Activated naive CD4-positive, alpha-beta T cell treated with anti-CD3 and anti-CD28 coated beads, Interleukin-2, amount 10 ng/mL, durations not matched to agents 7 days and 5 days (primary cell): ENCODE measurements around the gene BICD2.

Experiments used
- CTCF ChIA-PET: fragments of 350-600 bp; sonication (Branson Sonifier 250); formaldehyde crosslinking; loops from one replicate; lab custom pipeline; 2021; ENCODE audit warnings: antibody characterized with exemption; lab: Charles Lee
- DNase-seq: peaks from one replicate; pipeline ENCODE4 v3.0.0-alpha.2; 2020
- H3K27ac Mint-ChIP-seq: one replicate; pipeline ENCODE4 v1.8.0; 2021; ENCODE audit warnings: mild to moderate bottlenecking, moderate library complexity, mixed read lengths
- H3K27me3 Mint-ChIP-seq: one replicate; pipeline ENCODE4 v1.8.0; 2021; ENCODE audit warnings: mild to moderate bottlenecking, mixed read lengths
- H3K36me3 Mint-ChIP-seq: one replicate; pipeline ENCODE4 v1.8.0; 2021; ENCODE audit warnings: mixed read lengths
- H3K4me1 Mint-ChIP-seq: one replicate; pipeline ENCODE4 v1.8.0; 2021; ENCODE audit warnings: mixed read lengths
- H3K4me3 Mint-ChIP-seq: one replicate; pipeline ENCODE4 v1.8.0; 2021; ENCODE audit warnings: mild to moderate bottlenecking, moderate library complexity, mixed read lengths
- H3K9me3 Mint-ChIP-seq: one replicate; pipeline ENCODE4 v1.8.0; 2021; ENCODE audit warnings: mixed read lengths

The BICD2 gene

GRCh38 chr9:92715488-92716231 is 49.0 kb downstream of the BICD2 start:
- Mint-ChIP-seq H3K4me1 (peaks cover 30% of the 10 kb centered on the region), H3K27ac (no peak overlapping the region), H3K36me3 (peaks cover 57% of the 10 kb centered on the region), H3K9me3 (no peaks in the 10 kb centered on the region), H3K4me3 (no peak overlapping the region), H3K27me3 (no peaks in the 10 kb centered on the region)
- CTCF ChIA-PET: interaction anchor here (1.2 to 7.9 kb wide), 5 partner anchors 8 to 75 kb away, joined by 3 to 108 read pairs (median 6); partner anchors contain the start of gene BICD2
- no peak for DNase-seq

GRCh38 chr9:92714787-92715487 is 49.7 kb downstream of the BICD2 start:
- H3K27ac Mint-ChIP-seq: peak overlapping the region; percentile 5
- CTCF ChIA-PET: interaction anchor here (0.7 to 7.9 kb wide), 4 partner anchors 16 to 401 kb away, joined by 3 to 108 read pairs (median 4); partner anchors contain the start of gene BICD2
- no peak for DNase-seq
- no peaks in the 10 kb centered on the region for H3K9me3 Mint-ChIP-seq
- peaks cover 32% of the 10 kb centered on the region for H3K4me1 Mint-ChIP-seq
- peaks cover 54% of the 10 kb centered on the region for H3K36me3 Mint-ChIP-seq
- no peak overlapping the region for H3K4me3 Mint-ChIP-seq
- H3K27me3 Mint-ChIP-seq: no peaks in the 10 kb centered on the region

GRCh38 chr9:92714016-92714415 is 50.6 kb downstream of the BICD2 start:
- H3K36me3 Mint-ChIP-seq: peaks cover 50% of the 10 kb centered on the region
- no peaks in the 10 kb centered on the region for H3K27me3 Mint-ChIP-seq
- no peak overlapping the region for H3K4me3 Mint-ChIP-seq
- no peaks in the 10 kb centered on the region for H3K9me3 Mint-ChIP-seq
- CTCF ChIA-PET: interaction anchor here (1.1 to 7.9 kb wide), 2 partner anchors 17 to 77 kb away, joined by 3 to 108 read pairs; no protein-coding TSS in a partner anchor
- H3K27ac Mint-ChIP-seq: peak overlapping the region; percentile 95
- peaks cover 34% of the 10 kb centered on the region for H3K4me1 Mint-ChIP-seq
- no peak for DNase-seq

DNA sequence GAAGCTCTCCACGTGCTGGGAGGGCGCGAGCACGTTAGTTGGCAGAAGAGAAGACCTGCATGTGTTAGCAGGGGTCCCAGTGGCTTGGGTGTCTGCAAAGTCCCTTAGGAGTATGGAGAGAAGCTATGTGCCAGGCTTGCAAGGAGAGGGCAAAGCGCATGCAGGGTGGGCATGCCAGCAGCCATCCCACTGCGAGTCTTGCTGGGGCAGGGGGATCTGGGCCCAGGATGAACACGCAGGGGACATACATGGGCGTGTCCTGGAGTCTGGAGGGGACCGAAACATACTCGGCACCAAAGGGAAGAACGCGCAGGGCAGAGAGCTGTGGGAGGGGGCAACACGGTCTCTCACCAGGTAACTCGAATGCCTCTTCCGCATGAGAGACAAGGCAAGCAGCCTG is 51.1 kb downstream of the BICD2 start:
- peak overlapping the region; percentile 95 for H3K27ac Mint-ChIP-seq
- DNase-seq: no peak

GRCh38 chr9:92712767-92713166 is 51.9 kb downstream of the BICD2 start:
- H3K4me3 Mint-ChIP-seq: no peak overlapping the region
- CTCF ChIA-PET: interaction anchor here (1.3 to 7.9 kb wide), 3 partner anchors 42 to 78 kb away, joined by 6 to 108 read pairs (median 6); partner anchors contain the start of genes BICD2 and IPPK
- no peak for DNase-seq
- H3K36me3 Mint-ChIP-seq: peaks cover 47% of the 10 kb centered on the region
- no peaks in the 10 kb centered on the region for H3K27me3 Mint-ChIP-seq
- H3K27ac Mint-ChIP-seq: peak overlapping the region; percentile 95
- peaks cover 34% of the 10 kb centered on the region for H3K4me1 Mint-ChIP-seq
- H3K9me3 Mint-ChIP-seq: no peaks in the 10 kb centered on the region

More for the DNA sequence above, 51.1 kb downstream of the BICD2 start:
- Mint-ChIP-seq H3K27me3 (no peaks in the 10 kb centered on the region), H3K9me3 (no peaks in the 10 kb centered on the region), H3K4me1 (peaks cover 34% of the 10 kb centered on the region), H3K4me3 (no peak overlapping the region), H3K36me3 (peaks cover 48% of the 10 kb centered on the region)
- CTCF ChIA-PET: interaction anchor here (1.3 to 7.9 kb wide), 3 partner anchors 43 to 77 kb away, joined by 6 to 108 read pairs (median 6); partner anchors contain the start of genes BICD2 and IPPK

DNA sequence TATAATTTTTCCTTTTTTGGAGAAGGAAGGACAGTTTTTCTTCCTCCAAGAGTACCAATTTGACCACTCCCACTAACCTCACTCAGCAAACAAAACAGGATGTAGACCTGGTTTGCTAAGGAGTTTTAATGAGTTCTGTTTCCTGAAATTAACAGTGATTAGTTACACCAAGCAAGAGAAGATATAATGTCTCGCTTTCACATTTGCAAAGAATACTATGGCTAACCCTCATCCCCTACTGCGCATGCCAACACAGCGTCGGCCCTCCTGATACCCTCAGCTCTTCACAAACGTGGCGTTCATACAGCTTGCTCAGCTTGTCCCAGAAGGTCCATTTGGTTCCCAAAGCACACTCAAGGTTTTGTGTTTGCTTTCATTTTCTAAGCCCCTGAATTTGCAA is 52.8 kb downstream of the BICD2 start:
- peak overlapping the region; percentile 59 for H3K4me3 Mint-ChIP-seq
- H3K9me3 Mint-ChIP-seq: no peaks in the 10 kb centered on the region
- H3K27me3 Mint-ChIP-seq: no peaks in the 10 kb centered on the region
- H3K36me3 Mint-ChIP-seq: peaks cover 44% of the 10 kb centered on the region
- H3K4me1 Mint-ChIP-seq: peaks cover 40% of the 10 kb centered on the region
- H3K27ac Mint-ChIP-seq: peak overlapping the region; percentile 95
- CTCF ChIA-PET: interaction anchor here (1.9 to 7.9 kb wide), 2 partner anchors 41 to 79 kb away, joined by 6 to 108 read pairs; partner anchors contain the start of gene IPPK
- DNase-seq: no peak

DNA sequence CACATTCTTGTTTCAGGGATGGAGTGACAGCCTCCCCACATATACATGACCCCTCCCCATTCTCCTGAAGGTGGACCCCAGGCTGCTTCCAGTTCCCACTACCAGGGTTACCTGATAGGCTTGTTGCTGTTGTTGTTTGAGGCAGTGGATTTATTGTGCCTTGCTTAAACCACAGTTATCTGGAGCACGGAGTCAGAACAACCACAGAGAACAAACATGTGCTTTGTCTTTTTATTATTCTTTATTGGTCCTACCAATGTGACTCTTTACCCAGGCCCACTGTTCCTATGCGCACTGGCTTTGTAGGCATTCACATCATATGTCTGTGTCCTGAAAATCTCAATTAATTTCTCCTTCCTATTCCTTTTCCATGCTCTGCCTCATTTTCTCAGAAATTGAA is 53.5 kb downstream of the BICD2 start:
- Mint-ChIP-seq H3K4me3 (no peak overlapping the region), H3K36me3 (peaks cover 44% of the 10 kb centered on the region), H3K9me3 (no peaks in the 10 kb centered on the region), H3K27me3 (no peaks in the 10 kb centered on the region), H3K4me1 (peaks cover 46% of the 10 kb centered on the region), H3K27ac (peak overlapping the region; percentile 86)
- CTCF ChIA-PET: no interaction called here
- DNase-seq: no peak

- peak overlapping the region; percentile 26 for H3K27ac Mint-ChIP-seq
- DNase-seq: no peak
- H3K4me3 Mint-ChIP-seq: no peak overlapping the region
- peaks cover 44% of the 10 kb centered on the region for H3K36me3 Mint-ChIP-seq
- CTCF ChIA-PET: no interaction called here
- peaks cover 51% of the 10 kb centered on the region for H3K4me1 Mint-ChIP-seq
- no peaks in the 10 kb centered on the region for H3K27me3 Mint-ChIP-seq
- no peaks in the 10 kb centered on the region for H3K9me3 Mint-ChIP-seq
Measured at GRCh38 chr9:92710368-92710767, 54.3 kb downstream of the BICD2 start.

- Mint-ChIP-seq H3K36me3 (peaks cover 42% of the 10 kb centered on the region), H3K9me3 (no peaks in the 10 kb centered on the region), H3K4me3 (no peak overlapping the region), H3K27me3 (no peaks in the 10 kb centered on the region), H3K27ac (peak overlapping the region; percentile 26), H3K4me1 (peaks cover 51% of the 10 kb centered on the region)
- CTCF ChIA-PET: no interaction called here
- no peak for DNase-seq
Measured at GRCh38 chr9:92709954-92710353, 54.7 kb downstream of the BICD2 start.

- H3K4me3 Mint-ChIP-seq: no peak overlapping the region
- H3K27ac Mint-ChIP-seq: no peak overlapping the region
- H3K4me1 Mint-ChIP-seq: peaks cover 51% of the 10 kb centered on the region
- H3K27me3 Mint-ChIP-seq: no peaks in the 10 kb centered on the region
- peaks cover 41% of the 10 kb centered on the region for H3K36me3 Mint-ChIP-seq
- CTCF ChIA-PET: interaction anchor here (1.1 kb wide), 1 partner anchor 82 kb away, joined by 3 read pairs; no protein-coding TSS in a partner anchor
- H3K9me3 Mint-ChIP-seq: no peaks in the 10 kb centered on the region
- no peak for DNase-seq
Measured at GRCh38 chr9:92709240-92709639, 55.4 kb downstream of the BICD2 start.

GRCh38 chr9:92707530-92707929 is 57.1 kb downstream of the BICD2 start:
- H3K27ac Mint-ChIP-seq: no peak overlapping the region

GRCh38 chr9:92706218-92706940 is 58.3 kb downstream of the BICD2 start:
- H3K36me3 Mint-ChIP-seq: peaks cover 24% of the 10 kb centered on the region
- H3K27me3 Mint-ChIP-seq: no peaks in the 10 kb centered on the region
- no peak overlapping the region for H3K4me3 Mint-ChIP-seq
- DNase-seq: peak; percentile 61
- CTCF ChIA-PET: interaction anchor here (0.6 to 2.1 kb wide), 4 partner anchors 10 to 566 kb away, joined by 3 to 8 read pairs (median 6); no protein-coding TSS in a partner anchor
- H3K27ac Mint-ChIP-seq: peak overlapping the region; percentile 78
- H3K9me3 Mint-ChIP-seq: no peaks in the 10 kb centered on the region
- peaks cover 28% of the 10 kb centered on the region for H3K4me1 Mint-ChIP-seq

More at GRCh38 chr9:92707530-92707929, 57.1 kb downstream of the BICD2 start:
- Mint-ChIP-seq H3K36me3 (peaks cover 32% of the 10 kb centered on the region), H3K27me3 (no peaks in the 10 kb centered on the region), H3K4me1 (peaks cover 39% of the 10 kb centered on the region), H3K4me3 (no peak overlapping the region), H3K9me3 (no peaks in the 10 kb centered on the region)
- CTCF ChIA-PET: interaction anchor here (1.2 to 2.1 kb wide), 3 partner anchors 9 to 567 kb away, joined by 5 to 8 read pairs (median 8); no protein-coding TSS in a partner anchor
- no peak for DNase-seq

DNA sequence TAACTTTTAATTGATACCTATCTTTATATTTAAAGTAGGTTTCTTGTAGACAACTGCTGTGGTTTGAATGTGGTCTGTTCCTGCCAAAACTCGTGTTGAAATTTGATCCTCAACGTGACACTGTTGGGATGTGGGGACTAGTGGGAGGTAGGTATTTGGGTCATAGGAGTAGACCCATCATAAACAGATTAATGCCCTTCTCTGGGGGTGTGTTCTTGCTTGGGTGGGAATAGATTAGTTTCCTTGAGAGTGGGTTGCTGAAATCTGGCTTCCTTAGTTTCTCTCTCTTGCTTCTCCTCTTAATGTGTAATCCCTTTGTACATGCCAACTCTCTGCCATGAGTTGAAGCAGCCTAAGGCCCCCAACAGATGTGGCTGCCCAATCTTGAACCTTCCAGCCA is 60.1 kb downstream of the BICD2 start:
- no peak overlapping the region for H3K4me3 Mint-ChIP-seq
- H3K9me3 Mint-ChIP-seq: no peaks in the 10 kb centered on the region
- no peak overlapping the region for H3K27ac Mint-ChIP-seq
- peaks cover 17% of the 10 kb centered on the region for H3K4me1 Mint-ChIP-seq
- DNase-seq: no peak
- CTCF ChIA-PET: no interaction called here
- no peaks in the 10 kb centered on the region for H3K27me3 Mint-ChIP-seq
- peaks cover 13% of the 10 kb centered on the region for H3K36me3 Mint-ChIP-seq
